ENCODE results near the gene MED26. TPM values are rescaled to one million over a fixed set of nuclear protein-coding genes. Genes with fewer than 3 reads are reported as not detected.

The MED26 gene
- total and polyA plus RNA-seq, 2 of the 8 experiments (the other 6 are each of a cell fraction or from before 2014, with no cell fraction given): 5.3 to 10.7 TPM

- no peak overlapping the region for H2BK120ac ChIP-seq (replicated peaks; ENCODE audit: low read depth, low read length)
- H3K23ac ChIP-seq (ENCODE audit: insufficient read length): no peak overlapping the region
- WGBS, 2 experiments (ENCODE audit: extremely low coverage in 1 of 2, insufficient coverage in 1 of 2, insufficient read length in 1 of 2, insufficient replicate concordance in 2 of 2, low coverage in 1 of 2, low lambda C conversion rate in 2 of 2, missing lambda C conversion rate in 1 of 2): 84% methylated on average over 12 of the region's 12 CpGs; no CpG with 5 or more reads in 1 of the 2 experiments
- H3K27me3 ChIP-seq (replicated peaks in 1 of 4; ENCODE audit: control insufficient read depth in 3 of 4, extremely low read depth in 1 of 4, insufficient read depth in 3 of 4, low read length in 3 of 4): no peaks in the 10 kb centered on the region; a peak in 1 of 7 replicates
- no peak for DNase-seq (ENCODE audit: low read depth in 1 of 2, low spot score in 2 of 2)
- CTCF ChIA-PET (ENCODE audit: partially characterized antibody): interaction anchor here (0.6 to 1.3 kb wide), 3 partner anchors 11 to 89 kb away, joined by 3 to 4 read pairs (median 3); no protein-coding TSS in a partner anchor
- H2BK12ac ChIP-seq (ENCODE audit: low read depth, low read length): no peak overlapping the region
- H3K18ac ChIP-seq (ENCODE audit: extremely low read depth, low read length): no peak overlapping the region
- H3K14ac ChIP-seq (ENCODE audit: insufficient read length): no peak overlapping the region
- H2AK5ac ChIP-seq (ENCODE audit: low read depth, low read length): no peak overlapping the region
- no peak overlapping the region for H4K8ac ChIP-seq (ENCODE audit: extremely low read depth, insufficient read depth, low read length)
- FAIRE-seq: no peak
- no peaks in the 10 kb centered on the region; the same call in 1 of the 2 replicates for H3K79me1 ChIP-seq (ENCODE audit: low read depth, low read length)
- no peak overlapping the region for H3K4me3 ChIP-seq (ENCODE audit: extremely low read depth in 1 of 4, insufficient read depth in 2 of 4, low read depth in 3 of 4, low read length in 4 of 4)
- H3K4me2 ChIP-seq (ENCODE audit: insufficient read depth in 1 of 2, low read depth in 2 of 2, low read length in 2 of 2): no peak overlapping the region
- no peak overlapping the region for H2AFZ ChIP-seq (ENCODE audit: low read length)
- no peak overlapping the region for H3K4ac ChIP-seq (replicated peaks; ENCODE audit: insufficient read length, low read depth, low read length)
- H3K27ac ChIP-seq (ENCODE audit: low read depth, low read length): no peak overlapping the region
- no peaks in the 10 kb centered on the region for H3K79me2 ChIP-seq (ENCODE audit: control insufficient read depth in 1 of 2, insufficient read depth in 2 of 2, low read length in 2 of 2)
- no peak overlapping the region for H3K9ac ChIP-seq (replicated peaks in 1 of 4; ENCODE audit: extremely low read depth in 1 of 4, low read depth in 3 of 4, low read length in 3 of 4)
- POLR2A ChIA-PET (ENCODE audit: partially characterized antibody): interaction anchor here (1.2 to 3.3 kb wide), 3 partner anchors 10 to 45 kb away, joined by 3 to 19 read pairs (median 3); partner anchors contain the start of genes SMIM7 and TMEM38A
- H4K91ac ChIP-seq (replicated peaks; ENCODE audit: insufficient read length, low read length): no peak overlapping the region
- no peaks in the 10 kb centered on the region for H3K4me1 ChIP-seq (replicated peaks in 1 of 4; ENCODE audit: control insufficient read depth in 3 of 4, insufficient read depth in 4 of 4, low read length in 3 of 4)
- H3K9me3 ChIP-seq (ENCODE audit: insufficient read depth in 2 of 2, low read depth in 1 of 2, low read length in 1 of 2): no peaks in the 10 kb centered on the region
- H4K5ac ChIP-seq (ENCODE audit: insufficient read length, low read depth, low read length): no peak overlapping the region
- H3K56ac ChIP-seq (replicated peaks; ENCODE audit: insufficient read length, low read depth, low read length): no peak overlapping the region
- H2BK15ac ChIP-seq (ENCODE audit: low read length): no peak overlapping the region
- H4K20me1 ChIP-seq (replicated peaks in 1 of 2; ENCODE audit: control insufficient read depth in 1 of 2, insufficient read depth in 2 of 2, low read length in 2 of 2): no peaks in the 10 kb centered on the region
- H2BK20ac ChIP-seq (ENCODE audit: low read length): no peak overlapping the region
- H2BK5ac ChIP-seq (ENCODE audit: low read depth, low read length): no peak overlapping the region
- no peaks in the 10 kb centered on the region for H3K23me2 ChIP-seq (ENCODE audit: low read depth, low read length)
- no peaks in the 10 kb centered on the region for H3K36me3 ChIP-seq (ENCODE audit: control insufficient read depth in 2 of 4, insufficient read depth in 4 of 4, low read length in 3 of 4)
- TF ChIP-seq POLR2A (IDR thresholded peaks at IDR 0.05; ENCODE audit: control extremely low read depth in 1 of 2, low read depth in 2 of 2, low read length in 2 of 2): no peak
Measured at GRCh38 chr19:16671652-16672274, 43.8 kb upstream of the MED26 start.

Measured in H1 (cell line).